Hepatocyte (in vitro differentiated cells): ENCODE results near the gene EEF1G. TPM values are rescaled to one million over a fixed set of nuclear protein-coding genes. Genes with fewer than 3 reads are reported as not detected.
A peak's percentile ranks its signal among the peaks of the same experiment; 100 is the strongest.

Experiments used
- DNase-seq: peaks from one replicate; pipeline ENCODE4 v3.0.0-alpha.2; 2016; ENCODE audit warnings: low spot score
- H2AFZ ChIP-seq: fragments of 200-600 bp; sonication (generic); 2 replicates; pipeline ENCODE4 v1.6.0; 2016; ENCODE audit warnings: antibody characterized with exemption, mild to moderate bottlenecking
- H3K27ac ChIP-seq: fragments of 200-600 bp; sonication (generic); 2 replicates; pipeline ENCODE4 v1.5.1; 2016; ENCODE audit warnings: mild to moderate bottlenecking
- H3K27me3 ChIP-seq: fragments of 200-600 bp; sonication (generic); 2 replicates; pipeline ENCODE4 v1.6.1; 2016
- H3K36me3 ChIP-seq: fragments of 200-600 bp; sonication (generic); replicated peaks from 2 replicates; pipeline ENCODE4 v1.5.1; 2016; ENCODE audit warnings: low read depth; ENCODE audit not compliant: insufficient read depth
- H3K4me1 ChIP-seq: fragments of 200-600 bp; sonication (generic); 2 replicates; pipeline ENCODE4 v1.5.1; 2016; ENCODE audit warnings: mild to moderate bottlenecking, moderate library complexity; ENCODE audit not compliant: insufficient read depth
- H3K4me2 ChIP-seq: fragments of 200-600 bp; sonication (generic); 2 replicates; pipeline ENCODE4 v1.6.0; 2016
- H3K4me3 ChIP-seq: fragments of 200-600 bp; sonication (generic); 2 replicates; pipeline ENCODE4 v1.5.1; 2016; ENCODE audit warnings: mild to moderate bottlenecking
- H3K79me2 ChIP-seq: fragments of 200-600 bp; sonication (generic); 2 replicates; pipeline ENCODE4 v1.6.0; 2017; ENCODE audit warnings: mild to moderate bottlenecking
- H3K9me2 ChIP-seq: fragments of 200-600 bp; sonication (generic); replicated peaks from 2 replicates; pipeline ENCODE4 v1.6.0; 2017; ENCODE audit warnings: mild to moderate bottlenecking; ENCODE audit not compliant: insufficient read depth
- H3K9me3 ChIP-seq: fragments of 200-600 bp; sonication (generic); 2 replicates; pipeline ENCODE4 v1.5.1; 2016; ENCODE audit warnings: low read depth, mild to moderate bottlenecking
- H4K20me1 ChIP-seq: fragments of 200-600 bp; sonication (generic); 2 replicates; pipeline ENCODE4 v1.6.0; 2016; ENCODE audit warnings: mild to moderate bottlenecking; ENCODE audit not compliant: insufficient read depth, poor library complexity, severe bottlenecking
- CTCF ChIP-seq: fragments of 200-600 bp; sonication (generic); IDR thresholded peaks from 2 replicates; pipeline ENCODE4 v1.5.1; 2016; ENCODE audit warnings: antibody characterized with exemption, mild to moderate bottlenecking; ENCODE audit not compliant: poor library complexity
- EZH2 ChIP-seq: fragments of 200-600 bp; sonication (generic); IDR thresholded peaks from 2 replicates; pipeline ENCODE4 v1.6.1; 2016; ENCODE audit warnings: antibody characterized with exemption, mild to moderate bottlenecking, borderline replicate concordance
- EZH2phosphoT487 ChIP-seq: fragments of 200-600 bp; sonication (generic); IDR thresholded peaks from one replicate; pipeline ENCODE4 v1.6.1; 2018; ENCODE audit warnings: antibody characterized with exemption, mild to moderate bottlenecking, low read depth, moderate library complexity; ENCODE audit not compliant: unreplicated experiment, severe bottlenecking
- WGBS: methylation state at CpG from one replicate; pipeline ENCODE4 v1.1.6; 2016; ENCODE audit warnings: low lambda C conversion rate; ENCODE audit errors: missing lambda C conversion rate; 5-methylcytosine and 5-hydroxymethylcytosine counted together
- polyA plus RNA-seq: library from polyadenylated mRNA; unstranded; fragments of >200 nt; fragmentation: Nextera tagmentation; extraction: Ambion mirVana; gene quantifications from 2 replicates; pipeline ENCODE4 v1.2.1, GENCODE V29; 2016
- total RNA-seq: library from RNA; depleted of rRNA; stranded (reverse); fragments of >200 nt; gene quantifications from 2 replicates; pipeline ENCODE4 v1.2.3, GENCODE V29; 2014

Gene EEF1G
- total and polyA plus RNA-seq, 2 experiments from 2014 or later, result 526 to 1,634 TPM

GRCh38 chr11:62595124-62595523 is 21.4 kb upstream of the EEF1G start:
- H3K4me3 ChIP-seq, result no peak overlapping the region
- DNase-seq, result no peak
- H3K27ac ChIP-seq, result no peak overlapping the region
- H4K20me1 ChIP-seq, result peaks cover 10% of the 10 kb centered on the region
- no peak overlapping the region for H2AFZ ChIP-seq
- no peak for TF ChIP-seq EZH2
- WGBS, result 95% methylated on average over 8 of the region's 8 CpGs
- H3K36me3 ChIP-seq, result no peaks in the 10 kb centered on the region
- H3K9me2 ChIP-seq, result no peaks in the 10 kb centered on the region
- no peaks in the 10 kb centered on the region for H3K9me3 ChIP-seq
- H3K27me3 ChIP-seq, result no peaks in the 10 kb centered on the region
- peaks cover 34% of the 10 kb centered on the region for H3K79me2 ChIP-seq
- H3K4me2 ChIP-seq, result no peak overlapping the region
- peaks cover 16% of the 10 kb centered on the region for H3K4me1 ChIP-seq

- no peak overlapping the region for H3K27ac ChIP-seq
- H3K4me1 ChIP-seq, result peaks cover 7% of the 10 kb centered on the region
- DNase-seq, result peak; percentile 73
- TF ChIP-seq CTCF, result peak; percentile 51
- no peak for TF ChIP-seq EZH2phosphoT487
- no peak overlapping the region for H3K4me2 ChIP-seq
- no peak overlapping the region for H3K4me3 ChIP-seq
- no peaks in the 10 kb centered on the region for H3K36me3 ChIP-seq
- H3K9me2 ChIP-seq, result no peaks in the 10 kb centered on the region
- H4K20me1 ChIP-seq, result no peaks in the 10 kb centered on the region
- H2AFZ ChIP-seq, result no peak overlapping the region
- WGBS, result 75% methylated on average over 12 of the region's 13 CpGs
- no peaks in the 10 kb centered on the region for H3K9me3 ChIP-seq
- H3K27me3 ChIP-seq, result no peaks in the 10 kb centered on the region
- H3K79me2 ChIP-seq, result peaks cover 33% of the 10 kb centered on the region
Measured at GRCh38 chr11:62593434-62594044, 19.8 kb upstream of the EEF1G start.

- Histone ChIP-seq H2AFZ (no peak overlapping the region), H3K9me2 (no peaks in the 10 kb centered on the region), H3K79me2 (peaks cover 28% of the 10 kb centered on the region), H4K20me1 (no peaks in the 10 kb centered on the region), H3K27ac (peak overlapping the region; percentile 85), H3K9me3 (no peaks in the 10 kb centered on the region), H3K4me3 (no peak overlapping the region), H3K4me2 (no peak overlapping the region), H3K4me1 (peaks cover 7% of the 10 kb centered on the region), H3K36me3 (no peaks in the 10 kb centered on the region), H3K27me3 (no peaks in the 10 kb centered on the region)
- WGBS, result 89% methylated on average over 4 of the region's 8 CpGs
- no peak for DNase-seq
- no peak for TF ChIP-seq EZH2phosphoT487
Measured at GRCh38 chr11:62592989-62593421, 19.3 kb upstream of the EEF1G start.

GRCh38 chr11:62592146-62592815 is 18.6 kb upstream of the EEF1G start:
- Histone ChIP-seq H3K9me3 (no peaks in the 10 kb centered on the region), H3K79me2 (peaks cover 20% of the 10 kb centered on the region), H3K36me3 (no peaks in the 10 kb centered on the region), H3K9me2 (no peaks in the 10 kb centered on the region), H3K27me3 (no peaks in the 10 kb centered on the region), H3K4me1 (peaks cover 7% of the 10 kb centered on the region), H3K4me2 (peak overlapping the region; percentile 85), H4K20me1 (no peaks in the 10 kb centered on the region), H3K4me3 (peak overlapping the region; percentile 22), H2AFZ (peak overlapping the region; percentile 41), H3K27ac (peak overlapping the region; percentile 85)
- no peak for DNase-seq
- 23% methylated on average over 17 of the region's 17 CpGs for WGBS
- TF ChIP-seq CTCF (no peak), EZH2 (no peak), EZH2phosphoT487 (no peak)
